ENCODE measurements around the gene NOL9.

GRCh38 chr1:6586404-6586816 is 32.1 kb upstream of the NOL9 start:
- TF ChIP-seq, protein P1, sequence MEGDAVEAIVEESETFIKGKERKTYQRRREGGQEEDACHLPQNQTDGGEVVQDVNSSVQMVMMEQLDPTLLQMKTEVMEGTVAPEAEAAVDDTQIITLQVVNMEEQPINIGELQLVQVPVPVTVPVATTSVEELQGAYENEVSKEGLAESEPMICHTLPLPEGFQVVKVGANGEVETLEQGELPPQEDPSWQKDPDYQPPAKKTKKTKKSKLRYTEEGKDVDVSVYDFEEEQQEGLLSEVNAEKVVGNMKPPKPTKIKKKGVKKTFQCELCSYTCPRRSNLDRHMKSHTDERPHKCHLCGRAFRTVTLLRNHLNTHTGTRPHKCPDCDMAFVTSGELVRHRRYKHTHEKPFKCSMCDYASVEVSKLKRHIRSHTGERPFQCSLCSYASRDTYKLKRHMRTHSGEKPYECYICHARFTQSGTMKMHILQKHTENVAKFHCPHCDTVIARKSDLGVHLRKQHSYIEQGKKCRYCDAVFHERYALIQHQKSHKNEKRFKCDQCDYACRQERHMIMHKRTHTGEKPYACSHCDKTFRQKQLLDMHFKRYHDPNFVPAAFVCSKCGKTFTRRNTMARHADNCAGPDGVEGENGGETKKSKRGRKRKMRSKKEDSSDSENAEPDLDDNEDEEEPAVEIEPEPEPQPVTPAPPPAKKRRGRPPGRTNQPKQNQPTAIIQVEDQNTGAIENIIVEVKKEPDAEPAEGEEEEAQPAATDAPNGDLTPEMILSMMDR (IDR thresholded peaks at IDR 0.05), result no peak
- no peak for TF ChIP-seq EZH2 (IDR thresholded peaks at IDR 0.05)

Measured in neural progenitor cell (in vitro differentiated cells).